HG03342 (cell line): ENCODE data around the gene LGR6.
"Not testable (repeated sequence)": the region's sequence is repeated elsewhere in the genome, so short reads cannot be mapped to it uniquely, and the experiment has no call there.

Experiments used
- ATAC-seq: cut with Tn5 transposase; IDR thresholded peaks from one replicate; pipeline ENCODE4 v1.9.1; 2021; ENCODE audit warnings: mild to moderate bottlenecking, moderate library complexity; ENCODE audit not compliant: unreplicated experiment

The LGR6 gene

GRCh38 chr1:202311875-202312635 lies 118.5 kb downstream of the LGR6 start:
- no peak for ATAC-seq

GRCh38 chr1:202315576-202316168 lies 122.1 kb downstream of the LGR6 start:
- peak; percentile 57 for ATAC-seq

GRCh38 chr1:202316186-202316585 lies 122.6 kb downstream of the LGR6 start:
- ATAC-seq, result no peak

- no peak for ATAC-seq
These were observed 124.6 kb downstream of the LGR6 start for GRCh38 chr1:202317941-202318925.

GRCh38 chr1:202319381-202320080 lies 125.9 kb downstream of the LGR6 start:
- no peak for ATAC-seq

GRCh38 chr1:202320081-202320405 lies 126.4 kb downstream of the LGR6 start:
- ATAC-seq, result no peak

- ATAC-seq, result no peak
These were observed 130.1 kb downstream of the LGR6 start for GRCh38 chr1:202323731-202324130.

GRCh38 chr1:202324646-202325045 lies 131.0 kb downstream of the LGR6 start:
- no peak for ATAC-seq

GRCh38 chr1:202329891-202330290 lies 136.3 kb downstream of the LGR6 start:
- no peak for ATAC-seq

- ATAC-seq, result no peak
These were observed 140.3 kb downstream of the LGR6 start for GRCh38 chr1:202333861-202334260.

GRCh38 chr1:202343652-202344349 lies 150.2 kb downstream of the LGR6 start:
- ATAC-seq, result no peak

- no peak for ATAC-seq
These were observed 154.5 kb downstream of the LGR6 start for GRCh38 chr1:202348005-202348508.

GRCh38 chr1:202348509-202349205 lies 155.1 kb downstream of the LGR6 start, which contains the start of gene PPP1R12B:
PPP1R12B (plus strand) TSS chr1:202348699; CDS start chr1:202348852, 153 bp downstream.
- ATAC-seq, result peak; percentile 91

- peak; percentile 13 for ATAC-seq
These were observed 155.8 kb downstream of the LGR6 start for GRCh38 chr1:202349206-202349928.

GRCh38 chr1:202351725-202352124 lies 158.1 kb downstream of the LGR6 start:
- no peak for ATAC-seq

- ATAC-seq, result not testable (repeated sequence)
These were observed 159.1 kb downstream of the LGR6 start for GRCh38 chr1:202352583-202353197.

GRCh38 chr1:202355944-202356553 lies 162.4 kb downstream of the LGR6 start:
- ATAC-seq, result no peak

- no peak for ATAC-seq
These were observed 163.9 kb downstream of the LGR6 start for GRCh38 chr1:202357506-202357905.
